ENCODE measurements around the gene ERCC3.

DNA sequence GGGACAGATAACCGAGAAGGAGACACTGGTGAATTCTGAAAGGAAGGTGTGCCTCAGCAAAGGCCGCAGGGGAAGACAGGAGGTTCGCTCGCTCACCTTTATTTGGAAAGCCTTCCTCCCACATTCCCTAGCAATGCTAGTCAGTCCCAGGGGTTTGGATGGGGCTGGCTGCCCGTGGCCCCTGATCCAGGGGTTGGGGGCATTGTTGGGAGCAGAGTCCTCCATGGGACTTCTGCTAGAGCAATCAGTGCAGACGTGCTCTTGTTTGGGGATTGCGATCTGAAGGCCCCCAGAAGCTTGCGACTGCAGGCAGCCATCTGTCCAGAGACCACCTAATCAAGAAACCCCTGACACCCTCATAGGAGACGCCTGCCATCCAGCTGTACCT, 67.8 kb downstream of the ERCC3 start:
- TF ChIP-seq CTCF (IDR thresholded peaks at IDR 0.05 in 2 of 3, conservative IDR thresholded peaks at IDR 0.05 in 1 of 3; ENCODE audit: borderline replicate concordance in 1 of 3, insufficient read depth in 1 of 3, low read depth in 2 of 3, low read length in 2 of 3): no peak
- TF ChIP-seq SP1 (IDR thresholded peaks at IDR 0.05; ENCODE audit: low read depth): no peak
- TF ChIP-seq ZFX (IDR thresholded peaks at IDR 0.05): no peak
- no peak for TF ChIP-seq EZH2 (IDR thresholded peaks at IDR 0.05)
- TF ChIP-seq, protein P1, sequence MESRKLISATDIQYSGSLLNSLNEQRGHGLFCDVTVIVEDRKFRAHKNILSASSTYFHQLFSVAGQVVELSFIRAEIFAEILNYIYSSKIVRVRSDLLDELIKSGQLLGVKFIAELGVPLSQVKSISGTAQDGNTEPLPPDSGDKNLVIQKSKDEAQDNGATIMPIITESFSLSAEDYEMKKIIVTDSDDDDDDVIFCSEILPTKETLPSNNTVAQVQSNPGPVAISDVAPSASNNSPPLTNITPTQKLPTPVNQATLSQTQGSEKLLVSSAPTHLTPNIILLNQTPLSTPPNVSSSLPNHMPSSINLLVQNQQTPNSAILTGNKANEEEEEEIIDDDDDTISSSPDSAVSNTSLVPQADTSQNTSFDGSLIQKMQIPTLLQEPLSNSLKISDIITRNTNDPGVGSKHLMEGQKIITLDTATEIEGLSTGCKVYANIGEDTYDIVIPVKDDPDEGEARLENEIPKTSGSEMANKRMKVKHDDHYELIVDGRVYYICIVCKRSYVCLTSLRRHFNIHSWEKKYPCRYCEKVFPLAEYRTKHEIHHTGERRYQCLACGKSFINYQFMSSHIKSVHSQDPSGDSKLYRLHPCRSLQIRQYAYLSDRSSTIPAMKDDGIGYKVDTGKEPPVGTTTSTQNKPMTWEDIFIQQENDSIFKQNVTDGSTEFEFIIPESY (IDR thresholded peaks at IDR 0.05; ENCODE audit: extremely low read depth, insufficient replicate concordance, low read length): no peak
- TF ChIP-seq POLR2AphosphoS5 (IDR thresholded peaks at IDR 0.05; ENCODE audit: low read depth, low read length): no peak
- TF ChIP-seq POLR2A (IDR thresholded peaks at IDR 0.05; ENCODE audit: borderline replicate concordance, extremely low read depth, insufficient read depth, insufficient read length): no peak
- TF ChIP-seq, protein P2, sequence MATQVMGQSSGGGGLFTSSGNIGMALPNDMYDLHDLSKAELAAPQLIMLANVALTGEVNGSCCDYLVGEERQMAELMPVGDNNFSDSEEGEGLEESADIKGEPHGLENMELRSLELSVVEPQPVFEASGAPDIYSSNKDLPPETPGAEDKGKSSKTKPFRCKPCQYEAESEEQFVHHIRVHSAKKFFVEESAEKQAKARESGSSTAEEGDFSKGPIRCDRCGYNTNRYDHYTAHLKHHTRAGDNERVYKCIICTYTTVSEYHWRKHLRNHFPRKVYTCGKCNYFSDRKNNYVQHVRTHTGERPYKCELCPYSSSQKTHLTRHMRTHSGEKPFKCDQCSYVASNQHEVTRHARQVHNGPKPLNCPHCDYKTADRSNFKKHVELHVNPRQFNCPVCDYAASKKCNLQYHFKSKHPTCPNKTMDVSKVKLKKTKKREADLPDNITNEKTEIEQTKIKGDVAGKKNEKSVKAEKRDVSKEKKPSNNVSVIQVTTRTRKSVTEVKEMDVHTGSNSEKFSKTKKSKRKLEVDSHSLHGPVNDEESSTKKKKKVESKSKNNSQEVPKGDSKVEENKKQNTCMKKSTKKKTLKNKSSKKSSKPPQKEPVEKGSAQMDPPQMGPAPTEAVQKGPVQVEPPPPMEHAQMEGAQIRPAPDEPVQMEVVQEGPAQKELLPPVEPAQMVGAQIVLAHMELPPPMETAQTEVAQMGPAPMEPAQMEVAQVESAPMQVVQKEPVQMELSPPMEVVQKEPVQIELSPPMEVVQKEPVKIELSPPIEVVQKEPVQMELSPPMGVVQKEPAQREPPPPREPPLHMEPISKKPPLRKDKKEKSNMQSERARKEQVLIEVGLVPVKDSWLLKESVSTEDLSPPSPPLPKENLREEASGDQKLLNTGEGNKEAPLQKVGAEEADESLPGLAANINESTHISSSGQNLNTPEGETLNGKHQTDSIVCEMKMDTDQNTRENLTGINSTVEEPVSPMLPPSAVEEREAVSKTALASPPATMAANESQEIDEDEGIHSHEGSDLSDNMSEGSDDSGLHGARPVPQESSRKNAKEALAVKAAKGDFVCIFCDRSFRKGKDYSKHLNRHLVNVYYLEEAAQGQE (IDR thresholded peaks at IDR 0.05; ENCODE audit: low read depth): no peak
- no peak for TF ChIP-seq CEBPB (IDR thresholded peaks at IDR 0.05; ENCODE audit: low read depth)
- TF ChIP-seq CBX3 (IDR thresholded peaks at IDR 0.05; ENCODE audit: low read depth): no peak
- TF ChIP-seq EZH2phosphoT487 (IDR thresholded peaks at IDR 0.05; ENCODE audit: borderline replicate concordance): no peak
- TF ChIP-seq TCF7L2 (IDR thresholded peaks at IDR 0.05; ENCODE audit: borderline replicate concordance, extremely low read depth, insufficient read depth, insufficient read length): no peak
- no peak for TF ChIP-seq YY1 (IDR thresholded peaks at IDR 0.05; ENCODE audit: extremely low read depth, insufficient replicate concordance, low read depth, low read length)
